Breast epithelium (tissue), 3 donors: ENCODE measurements around the gene ZNF367.

Experiments
- POLR2A ChIP-seq: fragments of 450-650 bp; IDR thresholded peaks from one replicate; pipeline ENCODE4 v1.6.1; 2016; ENCODE audit warnings: antibody characterized with exemption, mild to moderate bottlenecking, moderate library complexity
- TF ChIP-seq, protein P1 (sequence below), 3 donors: fragments of 450-650 bp; IDR thresholded peaks; one replicate each; pipeline ENCODE4 v1.5.1; 2016 to 2017; ENCODE audit warnings: antibody characterized with exemption in 3 of 3, mild to moderate bottlenecking in 3 of 3, moderate library complexity in 3 of 3

GRCh38 chr9:96437454-96437853 lies 19.3 kb upstream of the ZNF367 start:
- TF ChIP-seq POLR2A = no peak
- TF ChIP-seq, protein P1, sequence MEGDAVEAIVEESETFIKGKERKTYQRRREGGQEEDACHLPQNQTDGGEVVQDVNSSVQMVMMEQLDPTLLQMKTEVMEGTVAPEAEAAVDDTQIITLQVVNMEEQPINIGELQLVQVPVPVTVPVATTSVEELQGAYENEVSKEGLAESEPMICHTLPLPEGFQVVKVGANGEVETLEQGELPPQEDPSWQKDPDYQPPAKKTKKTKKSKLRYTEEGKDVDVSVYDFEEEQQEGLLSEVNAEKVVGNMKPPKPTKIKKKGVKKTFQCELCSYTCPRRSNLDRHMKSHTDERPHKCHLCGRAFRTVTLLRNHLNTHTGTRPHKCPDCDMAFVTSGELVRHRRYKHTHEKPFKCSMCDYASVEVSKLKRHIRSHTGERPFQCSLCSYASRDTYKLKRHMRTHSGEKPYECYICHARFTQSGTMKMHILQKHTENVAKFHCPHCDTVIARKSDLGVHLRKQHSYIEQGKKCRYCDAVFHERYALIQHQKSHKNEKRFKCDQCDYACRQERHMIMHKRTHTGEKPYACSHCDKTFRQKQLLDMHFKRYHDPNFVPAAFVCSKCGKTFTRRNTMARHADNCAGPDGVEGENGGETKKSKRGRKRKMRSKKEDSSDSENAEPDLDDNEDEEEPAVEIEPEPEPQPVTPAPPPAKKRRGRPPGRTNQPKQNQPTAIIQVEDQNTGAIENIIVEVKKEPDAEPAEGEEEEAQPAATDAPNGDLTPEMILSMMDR (IDR thresholded peaks at IDR 0.05) = no peak
